Measurements from ENCODE around the gene OTUB2. TPM values are rescaled to one million over a fixed set of nuclear protein-coding genes. Genes with fewer than 3 reads are reported as not detected.

Gene OTUB2
- polyA plus RNA-seq, 1 of the 3 experiments (the other 2 are of a cell fraction): 1.4 TPM

DNA sequence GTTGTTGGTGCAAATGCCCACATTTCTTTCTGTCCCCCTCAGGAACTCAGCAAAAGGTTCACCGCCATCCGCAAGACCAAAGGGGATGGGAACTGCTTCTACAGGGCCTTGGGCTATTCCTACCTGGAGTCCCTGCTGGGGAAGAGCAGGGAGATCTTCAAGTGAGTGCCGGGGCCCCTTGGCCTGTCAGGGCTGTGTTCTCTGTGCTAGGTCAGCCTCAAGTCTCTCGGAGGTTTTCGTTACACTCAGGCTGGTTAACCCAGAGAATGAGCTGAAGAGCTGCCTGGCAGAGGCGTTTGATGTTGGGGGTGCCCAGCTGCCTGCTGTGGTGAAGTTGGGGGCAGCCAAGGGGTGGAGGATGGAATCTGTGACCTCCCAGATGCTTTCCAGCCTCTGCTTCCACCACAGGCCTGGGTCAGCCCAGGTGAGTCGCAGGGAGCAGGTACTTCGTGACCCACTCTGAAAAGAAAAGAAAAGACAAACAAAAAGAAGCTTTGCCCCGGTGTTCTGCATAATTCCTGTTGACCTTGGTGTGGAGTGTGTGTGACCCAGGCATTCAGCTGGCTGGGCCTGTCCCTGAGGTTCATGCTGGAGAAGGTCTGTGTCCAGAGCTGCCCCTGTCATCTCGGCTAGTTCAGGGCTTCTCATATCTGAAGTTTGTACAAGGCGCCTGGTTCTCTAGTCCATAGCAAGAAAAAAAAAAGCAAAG, 12.9 kb downstream of the OTUB2 start:
- POLR2A ChIA-PET: no interaction called here
- Histone ChIP-seq H3F3A (replicated peaks; ENCODE audit: insufficient read depth) (no peaks in the 10 kb centered on the region), H3K4me3 (ENCODE audit: low read depth in 2 of 2, low read length in 1 of 2) (no peak overlapping the region), H3K4me1 (ENCODE audit: control insufficient read depth in 1 of 2, insufficient read depth in 2 of 2, low read depth in 1 of 2, low read length in 1 of 2) (peaks cover 0 to 13% of the 10 kb centered on the region in 2 experiments; a peak in 1 of 4 replicates), H3K36me3 (replicated peaks in 1 of 2; ENCODE audit: control insufficient read depth in 1 of 2, insufficient read depth in 2 of 2, low read length in 1 of 2) (peaks cover 0 to 8% of the 10 kb centered on the region in 2 experiments), H3K9me2 (no peaks in the 10 kb centered on the region), H2AFZ (ENCODE audit: low read depth) (no peak overlapping the region), H3K4me2 (no peak overlapping the region), H3K27me3 (ENCODE audit: insufficient read depth) (no peaks in the 10 kb centered on the region), H3K79me2 (ENCODE audit: insufficient read depth) (no peaks in the 10 kb centered on the region), H3K27ac (ENCODE audit: low read depth in 2 of 2, low read length in 1 of 2) (no peak overlapping the region), H3K9ac (no peak overlapping the region), H4K20me1 (ENCODE audit: insufficient read depth) (no peaks in the 10 kb centered on the region), H3K9me3 (no peaks in the 10 kb centered on the region)
- DNase-seq: no peak
- CTCF ChIA-PET: interaction anchor here (0.8 to 10.8 kb wide), 6 partner anchors 10 to 100 kb away, joined by 3 to 132 read pairs (median 16); no protein-coding TSS in a partner anchor
- WGBS (ENCODE audit: low lambda C conversion rate): 92% methylated on average over 11 of the region's 11 CpGs
- TF ChIP-seq RXRA (IDR thresholded peaks at IDR 0.05; ENCODE audit: borderline replicate concordance, low read depth) (no peak), SIN3A (IDR thresholded peaks at IDR 0.05; ENCODE audit: borderline replicate concordance, low read depth, low read length) (no peak), TAF1 (IDR thresholded peaks at IDR 0.05; ENCODE audit: borderline replicate concordance, low read depth, low read length) (no peak)
- TF ChIP-seq, protein P1, sequence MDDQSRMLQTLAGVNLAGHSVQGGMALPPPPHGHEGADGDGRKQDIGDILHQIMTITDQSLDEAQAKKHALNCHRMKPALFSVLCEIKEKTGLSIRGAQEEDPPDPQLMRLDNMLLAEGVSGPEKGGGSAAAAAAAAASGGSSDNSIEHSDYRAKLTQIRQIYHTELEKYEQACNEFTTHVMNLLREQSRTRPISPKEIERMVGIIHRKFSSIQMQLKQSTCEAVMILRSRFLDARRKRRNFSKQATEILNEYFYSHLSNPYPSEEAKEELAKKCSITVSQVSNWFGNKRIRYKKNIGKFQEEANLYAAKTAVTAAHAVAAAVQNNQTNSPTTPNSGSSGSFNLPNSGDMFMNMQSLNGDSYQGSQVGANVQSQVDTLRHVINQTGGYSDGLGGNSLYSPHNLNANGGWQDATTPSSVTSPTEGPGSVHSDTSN (IDR thresholded peaks at IDR 0.05): no peak

DNA sequence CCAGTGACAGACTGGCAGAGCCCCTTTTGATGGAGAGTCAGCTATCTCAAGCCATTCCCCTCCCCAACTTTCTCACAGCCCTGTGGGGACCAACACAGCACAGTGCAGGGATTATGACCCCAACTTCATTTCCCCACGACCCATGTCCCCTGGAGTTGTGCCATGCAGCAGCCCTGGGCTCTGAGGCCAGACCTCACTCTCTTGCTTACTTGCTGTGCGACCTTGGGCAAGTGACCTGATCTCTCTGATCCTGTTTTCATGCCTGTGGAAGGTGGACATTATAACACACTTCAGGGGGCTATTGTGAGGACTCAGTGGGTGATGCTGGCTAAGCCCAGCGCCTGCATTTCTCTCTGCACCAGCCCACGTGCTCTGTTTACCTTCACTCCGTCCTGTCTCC, 14.1 kb downstream of the OTUB2 start:
- no peak overlapping the region for H3K4me3 ChIP-seq (ENCODE audit: low read depth in 2 of 2, low read length in 1 of 2)
- no peak overlapping the region for H3K4me2 ChIP-seq
- ChIA-PET POLR2A (no interaction called here), CTCF (interaction anchor here (0.8 to 10.8 kb wide), 3 partner anchors 9 to 98 kb away, joined by 4 to 132 read pairs (median 74); no protein-coding TSS in a partner anchor)
- H2AFZ ChIP-seq (ENCODE audit: low read depth): no peak overlapping the region
- no peak overlapping the region for H3K27ac ChIP-seq (ENCODE audit: low read depth in 2 of 2, low read length in 1 of 2)
- H3K9me2 ChIP-seq: no peaks in the 10 kb centered on the region
- no peaks in the 10 kb centered on the region for H3K79me2 ChIP-seq (ENCODE audit: insufficient read depth)
- H4K20me1 ChIP-seq (ENCODE audit: insufficient read depth): no peaks in the 10 kb centered on the region
- H3K36me3 ChIP-seq (replicated peaks in 1 of 2; ENCODE audit: control insufficient read depth in 1 of 2, insufficient read depth in 2 of 2, low read length in 1 of 2): peaks cover 0 to 19% of the 10 kb centered on the region in 2 experiments
- DNase-seq: no peak
- TF ChIP-seq TAF1 (IDR thresholded peaks at IDR 0.05; ENCODE audit: borderline replicate concordance, low read depth, low read length) (no peak), TCF12 (IDR thresholded peaks at IDR 0.05) (no peak), POLR2AphosphoS5 (IDR thresholded peaks at IDR 0.05; ENCODE audit: low read depth, low read length) (no peak), RCOR1 (IDR thresholded peaks at IDR 0.05; ENCODE audit: low read length) (no peak), YY1 (IDR thresholded peaks at IDR 0.05; ENCODE audit: low read depth) (no peak), SMC3 (IDR thresholded peaks at IDR 0.05; ENCODE audit: low read depth, low read length) (no peak)
- H3K9me3 ChIP-seq: no peaks in the 10 kb centered on the region
- 79% methylated on average over 5 of the region's 5 CpGs for WGBS (ENCODE audit: low lambda C conversion rate)
- H3K4me1 ChIP-seq (ENCODE audit: control insufficient read depth in 1 of 2, insufficient read depth in 2 of 2, low read depth in 1 of 2, low read length in 1 of 2): peaks cover 0 to 13% of the 10 kb centered on the region in 2 experiments; a peak in 1 of 4 replicates
- no peak overlapping the region for H3K9ac ChIP-seq
- H3F3A ChIP-seq (replicated peaks; ENCODE audit: insufficient read depth): no peaks in the 10 kb centered on the region
- no peaks in the 10 kb centered on the region for H3K27me3 ChIP-seq (ENCODE audit: insufficient read depth)

DNA sequence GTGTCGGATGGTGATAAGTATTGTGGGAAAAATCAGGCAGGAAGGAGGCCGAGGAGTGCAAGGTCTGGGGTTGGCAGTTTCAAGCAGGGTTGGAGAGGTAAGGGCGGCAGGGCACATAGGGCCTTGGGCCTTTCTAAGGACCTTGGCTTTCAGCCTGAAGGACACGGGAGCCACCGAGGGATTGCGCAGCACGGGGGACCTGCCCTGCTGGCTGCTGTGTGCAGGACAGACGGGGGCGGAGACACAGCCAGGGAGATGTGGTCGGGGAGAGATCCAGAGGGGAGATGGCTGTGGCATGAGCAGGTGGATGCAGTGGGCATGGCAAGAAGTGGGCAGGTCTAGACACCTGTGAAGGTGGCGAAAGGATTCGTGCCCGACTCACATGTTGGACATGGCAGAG, 14.7 kb downstream of the OTUB2 start:
- Histone ChIP-seq H3K27me3 (ENCODE audit: insufficient read depth) (no peaks in the 10 kb centered on the region), H4K20me1 (ENCODE audit: insufficient read depth) (no peaks in the 10 kb centered on the region), H3K4me1 (ENCODE audit: control insufficient read depth in 1 of 2, insufficient read depth in 2 of 2, low read depth in 1 of 2, low read length in 1 of 2) (peaks cover 0 to 10% of the 10 kb centered on the region in 2 experiments; a peak in 1 of 4 replicates), H3K79me2 (ENCODE audit: insufficient read depth) (no peaks in the 10 kb centered on the region), H3K9me3 (no peaks in the 10 kb centered on the region), H3K27ac (ENCODE audit: low read depth in 2 of 2, low read length in 1 of 2) (no peak overlapping the region), H3K36me3 (replicated peaks in 1 of 2; ENCODE audit: control insufficient read depth in 1 of 2, insufficient read depth in 2 of 2, low read length in 1 of 2) (peaks cover 1 to 25% of the 10 kb centered on the region in 2 experiments), H2AFZ (ENCODE audit: low read depth) (no peak overlapping the region), H3F3A (replicated peaks; ENCODE audit: insufficient read depth) (no peaks in the 10 kb centered on the region), H3K9me2 (no peaks in the 10 kb centered on the region), H3K4me2 (no peak overlapping the region), H3K4me3 (ENCODE audit: low read depth in 2 of 2, low read length in 1 of 2) (no peak overlapping the region), H3K9ac (no peak overlapping the region)
- WGBS (ENCODE audit: low lambda C conversion rate): 90% methylated on average over 13 of the region's 13 CpGs
- ChIA-PET CTCF (interaction anchor here (1.3 to 10.8 kb wide), 4 partner anchors 10 to 139 kb away, joined by 3 to 132 read pairs (median 7); no protein-coding TSS in a partner anchor), POLR2A (no interaction called here)
- no peak for DNase-seq
- TF ChIP-seq FOXM1 (IDR thresholded peaks at IDR 0.05; ENCODE audit: low read depth) (no peak), RAD21 (IDR thresholded peaks at IDR 0.05; ENCODE audit: low read length) (no peak), FOXJ3 (CRISPR knock-in tag; IDR thresholded peaks at IDR 0.05) (no peak), EP300 (IDR thresholded peaks at IDR 0.05; ENCODE audit: borderline replicate concordance in 1 of 2, low read depth in 1 of 2, low read length in 1 of 2) (no peak), JUND (IDR thresholded peaks at IDR 0.05) (no peak), MEF2A (IDR thresholded peaks at IDR 0.05; ENCODE audit: borderline replicate concordance, low read depth) (no peak), ELF1 (IDR thresholded peaks at IDR 0.05) (no peak)
- TF ChIP-seq, protein P1 (IDR thresholded peaks at IDR 0.05): no peak
- TF ChIP-seq, protein P2, sequence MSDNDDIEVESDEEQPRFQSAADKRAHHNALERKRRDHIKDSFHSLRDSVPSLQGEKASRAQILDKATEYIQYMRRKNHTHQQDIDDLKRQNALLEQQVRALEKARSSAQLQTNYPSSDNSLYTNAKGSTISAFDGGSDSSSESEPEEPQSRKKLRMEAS (IDR thresholded peaks at IDR 0.05; ENCODE audit: low read depth): no peak
- TF ChIP-seq, protein P3, sequence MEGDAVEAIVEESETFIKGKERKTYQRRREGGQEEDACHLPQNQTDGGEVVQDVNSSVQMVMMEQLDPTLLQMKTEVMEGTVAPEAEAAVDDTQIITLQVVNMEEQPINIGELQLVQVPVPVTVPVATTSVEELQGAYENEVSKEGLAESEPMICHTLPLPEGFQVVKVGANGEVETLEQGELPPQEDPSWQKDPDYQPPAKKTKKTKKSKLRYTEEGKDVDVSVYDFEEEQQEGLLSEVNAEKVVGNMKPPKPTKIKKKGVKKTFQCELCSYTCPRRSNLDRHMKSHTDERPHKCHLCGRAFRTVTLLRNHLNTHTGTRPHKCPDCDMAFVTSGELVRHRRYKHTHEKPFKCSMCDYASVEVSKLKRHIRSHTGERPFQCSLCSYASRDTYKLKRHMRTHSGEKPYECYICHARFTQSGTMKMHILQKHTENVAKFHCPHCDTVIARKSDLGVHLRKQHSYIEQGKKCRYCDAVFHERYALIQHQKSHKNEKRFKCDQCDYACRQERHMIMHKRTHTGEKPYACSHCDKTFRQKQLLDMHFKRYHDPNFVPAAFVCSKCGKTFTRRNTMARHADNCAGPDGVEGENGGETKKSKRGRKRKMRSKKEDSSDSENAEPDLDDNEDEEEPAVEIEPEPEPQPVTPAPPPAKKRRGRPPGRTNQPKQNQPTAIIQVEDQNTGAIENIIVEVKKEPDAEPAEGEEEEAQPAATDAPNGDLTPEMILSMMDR (IDR thresholded peaks at IDR 0.05): no peak
